CD4-positive, alpha-beta T cell treated with Interleukin-6 for 4 hours (primary cell): ENCODE results near the gene SKAP2.

Source experiments
- DNase-seq: peaks from one replicate; pipeline ENCODE4 v3.0.0-alpha.2; 2020; ENCODE audit warnings: mixed read lengths

SKAP2 gene

DNA sequence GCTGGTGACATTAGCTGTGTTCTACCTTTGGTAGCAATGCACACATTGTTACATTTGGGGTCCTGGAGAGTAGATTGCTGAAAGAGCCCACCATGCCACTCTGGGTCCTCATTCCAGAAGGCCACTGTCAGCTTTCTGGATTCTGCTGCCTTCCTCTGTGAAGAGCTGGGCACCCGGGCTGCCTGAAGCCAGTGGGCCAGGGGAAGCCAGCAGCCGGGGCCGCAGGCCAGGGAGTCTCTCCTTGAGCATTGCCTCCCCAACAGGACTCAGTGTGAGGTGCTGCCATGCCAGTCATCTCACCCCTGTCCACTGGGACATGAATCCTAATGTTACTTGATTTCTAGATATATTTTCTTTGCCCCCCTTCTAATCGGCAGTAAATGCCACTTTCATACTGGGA lies 234.0 kb downstream of the SKAP2 start:
- DNase-seq, result no peak

DNA sequence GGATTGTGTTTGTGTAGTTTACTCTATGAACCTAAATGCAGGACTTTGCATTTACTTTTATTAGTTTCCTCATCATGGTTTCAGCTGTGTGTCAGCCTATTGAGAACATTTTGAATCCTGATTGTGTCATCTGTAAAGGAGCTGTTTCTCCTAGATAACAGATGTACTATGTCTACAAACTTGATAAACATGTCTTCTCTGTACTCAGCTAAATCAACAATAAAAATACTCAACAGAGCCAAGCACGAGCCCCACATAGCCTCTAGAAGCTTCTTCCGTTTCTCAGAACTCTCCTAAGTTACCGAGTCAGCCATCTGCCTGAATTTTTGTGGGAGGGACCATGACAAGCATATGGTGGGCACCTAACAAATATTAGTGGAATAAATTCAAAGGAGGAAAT lies 234.7 kb downstream of the SKAP2 start:
- DNase-seq, result no peak

DNA sequence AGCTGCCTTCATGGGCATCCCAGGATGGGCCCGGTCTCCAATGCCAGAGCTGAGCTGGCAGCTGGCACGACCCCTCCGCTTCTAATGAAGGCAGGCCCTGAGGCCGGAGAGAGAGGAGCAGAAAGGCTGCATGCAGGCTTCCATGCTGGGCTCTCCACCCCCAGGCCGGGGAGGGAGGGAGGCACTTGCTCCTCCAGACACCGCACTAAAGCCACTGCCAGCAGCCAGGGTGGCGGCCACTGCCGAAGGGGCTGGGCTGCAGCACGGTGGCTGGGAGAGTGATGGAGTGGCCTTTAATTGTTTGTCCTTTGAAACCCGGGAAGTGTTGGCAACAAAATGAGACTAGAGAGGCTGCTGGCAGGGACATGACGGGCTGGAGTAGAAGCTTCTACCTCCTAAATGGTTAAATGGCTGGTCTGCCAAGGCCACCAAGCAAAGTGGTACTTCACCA lies 236.5 kb downstream of the SKAP2 start:
- no peak for DNase-seq

DNA sequence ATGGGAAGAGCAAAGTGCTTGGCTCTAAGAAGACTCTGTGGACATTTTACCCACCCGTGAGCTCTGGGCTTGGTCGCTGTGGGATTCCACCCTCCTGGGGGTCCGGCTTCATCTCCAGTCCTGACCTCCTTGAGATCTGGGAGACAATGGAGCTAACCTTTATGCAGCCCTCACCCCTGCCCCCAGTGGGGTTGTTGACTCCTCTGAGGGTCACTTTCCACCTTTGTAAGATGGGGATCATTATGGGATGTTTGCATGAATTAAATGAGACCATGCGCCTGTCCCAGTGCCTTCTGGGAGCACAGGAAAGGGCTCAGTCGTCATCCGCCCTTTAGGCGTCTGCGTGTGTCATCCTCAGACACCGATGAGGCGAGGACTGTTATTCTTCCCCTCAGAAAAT lies 237.2 kb downstream of the SKAP2 start:
- DNase-seq, result no peak

DNA sequence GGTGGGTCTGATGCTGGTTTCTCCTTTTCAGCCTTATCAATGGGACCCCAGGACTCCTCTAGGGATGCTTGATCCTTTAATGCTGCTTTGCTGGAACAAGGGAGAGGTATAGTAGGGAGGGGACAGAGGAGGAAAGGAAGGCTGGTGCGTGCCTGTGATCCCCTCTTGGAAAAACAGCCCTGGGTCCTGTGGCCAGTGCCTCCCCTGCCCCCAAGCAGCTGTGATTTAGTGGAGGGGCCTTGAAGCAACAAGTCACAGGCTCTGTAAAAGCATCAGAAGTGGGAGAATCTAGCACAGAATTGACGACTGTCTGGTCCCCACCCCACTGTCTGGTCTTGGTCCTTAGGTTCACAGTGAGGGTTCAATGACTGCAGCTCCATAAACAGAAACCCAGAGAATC lies 237.7 kb downstream of the SKAP2 start:
- DNase-seq, result no peak

- DNase-seq, result no peak
Observed at GRCh38 chr7:26626156-26626555, 238.2 kb downstream of the SKAP2 start.

GRCh38 chr7:26625286-26625685 lies 239.1 kb downstream of the SKAP2 start:
- no peak for DNase-seq

GRCh38 chr7:26624839-26625238 lies 239.6 kb downstream of the SKAP2 start:
- DNase-seq, result no peak

- no peak for DNase-seq
Observed at GRCh38 chr7:26624431-26624830, 240.0 kb downstream of the SKAP2 start.

- no peak for DNase-seq
Observed at GRCh38 chr7:26620352-26620751, 244.0 kb downstream of the SKAP2 start.

GRCh38 chr7:26619348-26619984 lies 244.9 kb downstream of the SKAP2 start:
- no peak for DNase-seq

DNA sequence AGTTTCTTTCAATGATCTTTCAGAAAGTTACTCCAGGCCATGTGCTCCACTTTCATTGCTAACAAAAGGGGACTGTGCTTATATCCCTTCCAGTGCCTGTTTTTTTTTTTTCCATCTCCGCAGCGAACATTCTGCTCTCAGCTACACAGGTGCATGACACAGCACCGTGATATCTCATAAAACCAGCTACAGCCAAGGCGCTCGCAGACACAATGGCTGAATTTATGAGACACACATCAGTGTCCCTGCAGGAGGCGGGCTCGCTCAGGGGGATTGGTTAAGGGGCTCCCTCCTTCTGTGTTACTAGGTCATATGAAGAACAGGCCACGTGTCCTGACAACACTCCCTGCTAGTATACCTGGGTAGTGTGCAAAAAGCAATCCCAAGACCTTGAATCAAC lies 245.5 kb downstream of the SKAP2 start:
- DNase-seq, result no peak

GRCh38 chr7:26618449-26618848 lies 245.9 kb downstream of the SKAP2 start:
- no peak for DNase-seq
